ENCODE measurements around the gene DLGAP1.
A peak's percentile ranks its signal among the peaks of the same experiment; 100 is the strongest.

The DLGAP1 gene

DNA sequence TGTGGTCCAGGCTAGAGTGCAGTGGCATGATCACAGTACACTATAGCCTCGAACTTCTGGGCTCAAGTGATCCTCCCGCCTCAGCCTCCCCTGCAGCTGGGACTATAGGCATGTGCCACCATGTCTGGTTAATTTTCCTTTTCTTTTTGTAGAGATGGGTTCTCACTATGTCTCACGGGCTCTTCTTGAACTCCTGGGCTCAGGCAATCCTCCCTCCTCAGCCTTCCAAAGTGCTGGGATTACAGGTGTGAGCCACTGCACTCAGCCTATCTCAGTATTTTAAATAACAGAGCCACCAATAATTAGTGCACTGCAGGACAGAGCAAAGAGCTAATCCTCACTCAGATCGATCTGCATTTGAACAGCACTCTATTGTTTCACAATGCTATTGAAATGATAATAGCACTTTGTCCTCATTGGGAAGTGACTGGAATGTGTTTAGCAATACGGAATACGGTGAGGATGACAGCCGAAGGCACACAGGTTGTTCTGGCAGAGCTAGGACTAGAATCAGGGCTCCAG lies 335.9 kb downstream of the DLGAP1 start:
- in situ Hi-C loops (cut with MboI; ENCODE audit: low pct_unique_long_range_greater_than_20kb, low sequenced_read_pairs, unreplicated experiment), result loop anchor here (25.0 kb wide), 1 partner anchor 943 kb away; no protein-coding TSS in a partner anchor
- no peak for DNase-seq (ENCODE audit: low spot score)

GRCh38 chr18:4108016-4108415 lies 347.1 kb downstream of the DLGAP1 start:
- no peak for DNase-seq (ENCODE audit: low spot score)
- in situ Hi-C loops (cut with MboI; ENCODE audit: low pct_unique_long_range_greater_than_20kb, low sequenced_read_pairs, unreplicated experiment), result loop anchor here (25.0 kb wide), 1 partner anchor 954 kb away; no protein-coding TSS in a partner anchor
- TF ChIP-seq, protein P1, sequence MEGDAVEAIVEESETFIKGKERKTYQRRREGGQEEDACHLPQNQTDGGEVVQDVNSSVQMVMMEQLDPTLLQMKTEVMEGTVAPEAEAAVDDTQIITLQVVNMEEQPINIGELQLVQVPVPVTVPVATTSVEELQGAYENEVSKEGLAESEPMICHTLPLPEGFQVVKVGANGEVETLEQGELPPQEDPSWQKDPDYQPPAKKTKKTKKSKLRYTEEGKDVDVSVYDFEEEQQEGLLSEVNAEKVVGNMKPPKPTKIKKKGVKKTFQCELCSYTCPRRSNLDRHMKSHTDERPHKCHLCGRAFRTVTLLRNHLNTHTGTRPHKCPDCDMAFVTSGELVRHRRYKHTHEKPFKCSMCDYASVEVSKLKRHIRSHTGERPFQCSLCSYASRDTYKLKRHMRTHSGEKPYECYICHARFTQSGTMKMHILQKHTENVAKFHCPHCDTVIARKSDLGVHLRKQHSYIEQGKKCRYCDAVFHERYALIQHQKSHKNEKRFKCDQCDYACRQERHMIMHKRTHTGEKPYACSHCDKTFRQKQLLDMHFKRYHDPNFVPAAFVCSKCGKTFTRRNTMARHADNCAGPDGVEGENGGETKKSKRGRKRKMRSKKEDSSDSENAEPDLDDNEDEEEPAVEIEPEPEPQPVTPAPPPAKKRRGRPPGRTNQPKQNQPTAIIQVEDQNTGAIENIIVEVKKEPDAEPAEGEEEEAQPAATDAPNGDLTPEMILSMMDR (IDR thresholded peaks at IDR 0.05; ENCODE audit: extremely low read depth, insufficient read depth, missing control alignments), result no peak

More for the DNA sequence above, 335.9 kb downstream of the DLGAP1 start:
- TF ChIP-seq, protein P1 (IDR thresholded peaks at IDR 0.05; ENCODE audit: extremely low read depth, insufficient read depth, missing control alignments), result no peak

- no peak for DNase-seq (ENCODE audit: low spot score)
- TF ChIP-seq, protein P1 (IDR thresholded peaks at IDR 0.05; ENCODE audit: extremely low read depth, insufficient read depth, missing control alignments), result no peak
- in situ Hi-C loops (cut with MboI; ENCODE audit: low pct_unique_long_range_greater_than_20kb, low sequenced_read_pairs, unreplicated experiment), result loop anchor here (25.0 kb wide), 1 partner anchor 955 kb away; no protein-coding TSS in a partner anchor
These were observed 348.0 kb downstream of the DLGAP1 start for GRCh38 chr18:4107049-4107467.

GRCh38 chr18:4106407-4107033 lies 348.6 kb downstream of the DLGAP1 start:
- in situ Hi-C loops (cut with MboI; ENCODE audit: low pct_unique_long_range_greater_than_20kb, low sequenced_read_pairs, unreplicated experiment), result loop anchor here (25.0 kb wide), 1 partner anchor 956 kb away; no protein-coding TSS in a partner anchor
- TF ChIP-seq, protein P1 (IDR thresholded peaks at IDR 0.05; ENCODE audit: extremely low read depth, insufficient read depth, missing control alignments), result peak; percentile 82
- DNase-seq (ENCODE audit: low spot score), result peak; percentile 33

DNA sequence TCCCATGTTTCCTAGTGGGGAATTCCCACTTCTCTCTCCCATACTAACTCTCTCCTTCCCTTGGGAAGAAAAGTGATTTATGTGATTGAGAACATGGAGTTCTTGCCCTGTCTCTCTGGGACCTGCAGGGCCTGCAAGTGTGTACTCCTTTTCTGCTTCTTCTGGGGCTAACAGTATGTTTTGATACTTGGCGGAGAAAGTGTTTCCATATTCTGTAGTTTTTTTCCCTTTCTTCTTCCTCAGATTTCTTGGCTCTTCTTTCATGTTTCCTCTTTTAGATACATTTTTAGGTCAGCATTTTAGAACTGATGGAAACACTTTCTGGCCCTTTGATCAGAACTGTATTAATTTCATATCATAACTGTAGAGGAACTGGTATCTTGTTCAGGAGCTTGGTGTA lies 352.2 kb downstream of the DLGAP1 start:
- no peak for DNase-seq (ENCODE audit: low spot score)
- in situ Hi-C loops (cut with MboI; ENCODE audit: low pct_unique_long_range_greater_than_20kb, low sequenced_read_pairs, unreplicated experiment), result loop anchor here (25.0 kb wide), 1 partner anchor 959 kb away; no protein-coding TSS in a partner anchor
- TF ChIP-seq, protein P1 (IDR thresholded peaks at IDR 0.05; ENCODE audit: extremely low read depth, insufficient read depth, missing control alignments), result no peak

- DNase-seq (ENCODE audit: low spot score), result no peak
- in situ Hi-C loops (cut with MboI; ENCODE audit: low pct_unique_long_range_greater_than_20kb, low sequenced_read_pairs, unreplicated experiment), result loop anchor here (25.0 kb wide), 1 partner anchor 961 kb away; no protein-coding TSS in a partner anchor
- TF ChIP-seq, protein P1 (IDR thresholded peaks at IDR 0.05; ENCODE audit: extremely low read depth, insufficient read depth, missing control alignments), result no peak
These were observed 354.1 kb downstream of the DLGAP1 start for GRCh38 chr18:4101009-4101408.

Data from GM13977 (cell line).